Hepatocyte (in vitro differentiated cells): ENCODE results near the gene DDX28. TPM values are rescaled to one million over a fixed set of nuclear protein-coding genes. Genes with fewer than 3 reads are reported as not detected.

ENCODE experiments used
- DNase-seq: peaks from one replicate; pipeline ENCODE4 v3.0.0-alpha.2; 2016; ENCODE audit warnings: low spot score
- H2AFZ ChIP-seq: fragments of 200-600 bp; sonication (generic); 2 replicates; pipeline ENCODE4 v1.6.0; 2016; ENCODE audit warnings: antibody characterized with exemption, mild to moderate bottlenecking
- H3K27ac ChIP-seq: fragments of 200-600 bp; sonication (generic); 2 replicates; pipeline ENCODE4 v1.5.1; 2016; ENCODE audit warnings: mild to moderate bottlenecking
- H3K27me3 ChIP-seq: fragments of 200-600 bp; sonication (generic); 2 replicates; pipeline ENCODE4 v1.6.1; 2016
- H3K36me3 ChIP-seq: fragments of 200-600 bp; sonication (generic); replicated peaks from 2 replicates; pipeline ENCODE4 v1.5.1; 2016; ENCODE audit warnings: low read depth; ENCODE audit not compliant: insufficient read depth
- H3K4me1 ChIP-seq: fragments of 200-600 bp; sonication (generic); 2 replicates; pipeline ENCODE4 v1.5.1; 2016; ENCODE audit warnings: mild to moderate bottlenecking, moderate library complexity; ENCODE audit not compliant: insufficient read depth
- H3K4me2 ChIP-seq: fragments of 200-600 bp; sonication (generic); 2 replicates; pipeline ENCODE4 v1.6.0; 2016
- H3K4me3 ChIP-seq: fragments of 200-600 bp; sonication (generic); 2 replicates; pipeline ENCODE4 v1.5.1; 2016; ENCODE audit warnings: mild to moderate bottlenecking
- H3K79me2 ChIP-seq: fragments of 200-600 bp; sonication (generic); 2 replicates; pipeline ENCODE4 v1.6.0; 2017; ENCODE audit warnings: mild to moderate bottlenecking
- H3K9me2 ChIP-seq: fragments of 200-600 bp; sonication (generic); replicated peaks from 2 replicates; pipeline ENCODE4 v1.6.0; 2017; ENCODE audit warnings: mild to moderate bottlenecking; ENCODE audit not compliant: insufficient read depth
- H3K9me3 ChIP-seq: fragments of 200-600 bp; sonication (generic); 2 replicates; pipeline ENCODE4 v1.5.1; 2016; ENCODE audit warnings: low read depth, mild to moderate bottlenecking
- H4K20me1 ChIP-seq: fragments of 200-600 bp; sonication (generic); 2 replicates; pipeline ENCODE4 v1.6.0; 2016; ENCODE audit warnings: mild to moderate bottlenecking; ENCODE audit not compliant: insufficient read depth, poor library complexity, severe bottlenecking
- CTCF ChIP-seq: fragments of 200-600 bp; sonication (generic); IDR thresholded peaks from 2 replicates; pipeline ENCODE4 v1.5.1; 2016; ENCODE audit warnings: antibody characterized with exemption, mild to moderate bottlenecking; ENCODE audit not compliant: poor library complexity
- EZH2 ChIP-seq: fragments of 200-600 bp; sonication (generic); IDR thresholded peaks from 2 replicates; pipeline ENCODE4 v1.6.1; 2016; ENCODE audit warnings: antibody characterized with exemption, mild to moderate bottlenecking, borderline replicate concordance
- EZH2phosphoT487 ChIP-seq: fragments of 200-600 bp; sonication (generic); IDR thresholded peaks from one replicate; pipeline ENCODE4 v1.6.1; 2018; ENCODE audit warnings: antibody characterized with exemption, mild to moderate bottlenecking, low read depth, moderate library complexity; ENCODE audit not compliant: unreplicated experiment, severe bottlenecking
- WGBS: methylation state at CpG from one replicate; pipeline ENCODE4 v1.1.6; 2016; ENCODE audit warnings: low lambda C conversion rate; ENCODE audit errors: missing lambda C conversion rate; 5-methylcytosine and 5-hydroxymethylcytosine counted together
- polyA plus RNA-seq: library from polyadenylated mRNA; unstranded; fragments of >200 nt; fragmentation: Nextera tagmentation; extraction: Ambion mirVana; gene quantifications from 2 replicates; pipeline ENCODE4 v1.2.1, GENCODE V29; 2016
- total RNA-seq: library from RNA; depleted of rRNA; stranded (reverse); fragments of >200 nt; gene quantifications from 2 replicates; pipeline ENCODE4 v1.2.3, GENCODE V29; 2014

Gene DDX28
- total and polyA plus RNA-seq, 2 experiments from 2014 or later: 8.6 to 12.5 TPM

GRCh38 chr16:68005786-68006286, 17.2 kb downstream of the DDX28 start:
- TF ChIP-seq EZH2phosphoT487 (no peak), CTCF (no peak), EZH2 (no peak)
- Histone ChIP-seq H3K9me3 (no peaks in the 10 kb centered on the region), H2AFZ (no peak overlapping the region), H3K4me2 (no peak overlapping the region), H3K36me3 (no peaks in the 10 kb centered on the region), H3K79me2 (no peaks in the 10 kb centered on the region), H3K4me3 (no peak overlapping the region), H4K20me1 (no peaks in the 10 kb centered on the region), H3K27me3 (no peaks in the 10 kb centered on the region), H3K27ac (peak overlapping the region; percentile 31), H3K9me2 (no peaks in the 10 kb centered on the region), H3K4me1 (no peaks in the 10 kb centered on the region)
- WGBS: 40% methylated on average over 6 of the region's 6 CpGs
- no peak for DNase-seq

GRCh38 chr16:68005211-68005610, 17.8 kb downstream of the DDX28 start:
- TF ChIP-seq CTCF (no peak), EZH2 (no peak), EZH2phosphoT487 (no peak)
- no peak overlapping the region for H3K4me3 ChIP-seq
- DNase-seq: no peak
- H2AFZ ChIP-seq: no peak overlapping the region
- no peaks in the 10 kb centered on the region for H3K9me2 ChIP-seq
- no peaks in the 10 kb centered on the region for H3K36me3 ChIP-seq
- H3K27me3 ChIP-seq: no peaks in the 10 kb centered on the region
- H3K27ac ChIP-seq: no peak overlapping the region
- no peaks in the 10 kb centered on the region for H3K4me1 ChIP-seq
- 84% methylated on average over 9 of the region's 9 CpGs for whole genome bisulfite sequencing
- no peaks in the 10 kb centered on the region for H4K20me1 ChIP-seq
- H3K4me2 ChIP-seq: no peak overlapping the region
- no peaks in the 10 kb centered on the region for H3K9me3 ChIP-seq
- no peaks in the 10 kb centered on the region for H3K79me2 ChIP-seq

GRCh38 chr16:68003031-68003430, 20.0 kb downstream of the DDX28 start:
- no peak for TF ChIP-seq EZH2
- TF ChIP-seq EZH2phosphoT487: no peak
- TF ChIP-seq CTCF: no peak
- Histone ChIP-seq H3K4me2 (no peak overlapping the region), H3K9me3 (no peaks in the 10 kb centered on the region), H3K4me1 (no peaks in the 10 kb centered on the region), H4K20me1 (no peaks in the 10 kb centered on the region), H3K36me3 (no peaks in the 10 kb centered on the region), H2AFZ (no peak overlapping the region), H3K27ac (no peak overlapping the region), H3K27me3 (no peaks in the 10 kb centered on the region), H3K9me2 (no peaks in the 10 kb centered on the region), H3K79me2 (no peaks in the 10 kb centered on the region), H3K4me3 (no peak overlapping the region)
- 80% methylated on average over 4 of the region's 4 CpGs for WGBS
- DNase-seq: no peak

- 66% methylated on average over 3 of the region's 3 CpGs for WGBS
- DNase-seq: no peak
- no peak overlapping the region for H3K27ac ChIP-seq
Observed at GRCh38 chr16:68000450-68000849, 22.6 kb downstream of the DDX28 start.

More at GRCh38 chr16:68000450-68000849, 22.6 kb downstream of the DDX28 start:
- H3K27me3 ChIP-seq: no peaks in the 10 kb centered on the region
- H2AFZ ChIP-seq: no peak overlapping the region
- TF ChIP-seq EZH2 (no peak), CTCF (no peak), EZH2phosphoT487 (no peak)
- H3K4me2 ChIP-seq: no peak overlapping the region
- H3K4me3 ChIP-seq: no peak overlapping the region
- no peaks in the 10 kb centered on the region for H3K79me2 ChIP-seq
- H3K4me1 ChIP-seq: no peaks in the 10 kb centered on the region
- no peaks in the 10 kb centered on the region for H3K9me2 ChIP-seq
- H3K9me3 ChIP-seq: no peaks in the 10 kb centered on the region
- no peaks in the 10 kb centered on the region for H4K20me1 ChIP-seq
- H3K36me3 ChIP-seq: no peaks in the 10 kb centered on the region
